RWPE1 (cell line): ENCODE measurements around the gene TMCO2.

ENCODE experiments used
- CTCF ChIA-PET: fragments of 350-600 bp; sonication (Branson Sonifier 250); formaldehyde crosslinking; extraction: SDS; loops from one replicate; lab custom pipeline; 2021; lab: Yijun Ruan, JAX
- POLR2A ChIA-PET: fragments of 400-600 bp; formaldehyde crosslinking; extraction: SDS; loops from one replicate; lab custom pipeline; 2020; ENCODE audit warnings: antibody characterized with exemption; ENCODE audit not compliant: low non-redundant PET; lab: Yijun Ruan, JAX
- DNase-seq: peaks from one replicate; pipeline ENCODE4 v3.0.0; 2012; ENCODE audit warnings: low spot score
- H3K27ac ChIP-seq: fragments of 450-650 bp; 2 replicates; pipeline ENCODE4 v1.5.1; 2017
- CTCF ChIP-seq: fragments of 450-650 bp; conservative IDR thresholded peaks from 2 replicates; pipeline ENCODE4 v1.5.1; 2017; ENCODE audit warnings: low read depth, mild to moderate bottlenecking

Gene TMCO2

GRCh38 chr1:40221977-40222772 lies 25.6 kb upstream of the TMCO2 start:
- no peak for DNase-seq
- no peak overlapping the region for H3K27ac ChIP-seq
- ChIA-PET CTCF (no interaction called here), POLR2A (no interaction called here)
- TF ChIP-seq CTCF, result no peak

GRCh38 chr1:40224040-40224439 lies 23.7 kb upstream of the TMCO2 start:
- ChIA-PET CTCF (interaction anchor here (1.1 kb wide), 1 partner anchor 10 kb away, joined by 3 read pairs; no protein-coding TSS in a partner anchor), POLR2A (no interaction called here)

GRCh38 chr1:40226192-40226591 lies 21.5 kb upstream of the TMCO2 start:
- CTCF ChIA-PET, result interaction anchor here (0.6 kb wide), 1 partner anchor 18 kb away, joined by 3 read pairs; no protein-coding TSS in a partner anchor
- DNase-seq, result no peak
- POLR2A ChIA-PET, result no interaction called here
- no peak overlapping the region for H3K27ac ChIP-seq
- TF ChIP-seq CTCF, result no peak

More at GRCh38 chr1:40224040-40224439, 23.7 kb upstream of the TMCO2 start:
- no peak for DNase-seq
- no peak overlapping the region for H3K27ac ChIP-seq
- no peak for TF ChIP-seq CTCF

- CTCF ChIA-PET, result no interaction called here
- DNase-seq, result no peak
- POLR2A ChIA-PET, result no interaction called here
- no peak for TF ChIP-seq CTCF
- H3K27ac ChIP-seq, result no peak overlapping the region
Observed at GRCh38 chr1:40232444-40232843, 15.3 kb upstream of the TMCO2 start.

GRCh38 chr1:40239626-40240025 lies 8.1 kb upstream of the TMCO2 start:
- no peak for DNase-seq
- no peak overlapping the region for H3K27ac ChIP-seq
- no peak for TF ChIP-seq CTCF
- ChIA-PET CTCF (interaction anchor here (0.6 kb wide), 2 partner anchors 160 to 293 kb away, joined by 6 to 9 read pairs; no protein-coding TSS in a partner anchor), POLR2A (no interaction called here)

- ChIA-PET CTCF (interaction anchor here (0.7 to 0.9 kb wide), 2 partner anchors 43 to 156 kb away, joined by 3 to 4 read pairs; no protein-coding TSS in a partner anchor), POLR2A (no interaction called here)
- DNase-seq, result no peak
- no peak for TF ChIP-seq CTCF
- H3K27ac ChIP-seq, result no peak overlapping the region
Observed at GRCh38 chr1:40240390-40240789, 7.3 kb upstream of the TMCO2 start.
